SK-N-SH treated with all-trans-retinoic acid at 6 μM for 48 hours (cell line): Measurements from ENCODE around the gene WDR7.

Experiments used
- ATAC-seq: fragments of 200-7000 bp; cut with Tn5 transposase; 3 replicates; pipeline ENCODE4 v1.9.1; 2020; ENCODE audit warnings: mild to moderate bottlenecking, moderate library complexity
- ARNTL ChIP-seq: fragments of 450-650 bp; formaldehyde crosslinking; IDR thresholded peaks from 2 replicates; pipeline ENCODE4 v1.5.0; 2020; ENCODE audit warnings: low read depth, mild to moderate bottlenecking, moderate library complexity, borderline replicate concordance
- CREB5 ChIP-seq: fragments of 250-450 bp; sonication (Bioruptor Pico); IDR thresholded peaks from 2 replicates; pipeline ENCODE4 v1.5.1; 2020; ENCODE audit warnings: low read depth, mild to moderate bottlenecking, moderate library complexity
- CSDC2 ChIP-seq: fragments of 250-450 bp; sonication (Bioruptor Pico); IDR thresholded peaks from 2 replicates; pipeline ENCODE4 v1.5.0; 2020; ENCODE audit warnings: mild to moderate bottlenecking, moderate library complexity
- CSRNP3 ChIP-seq: fragments of 250-450 bp; sonication (Bioruptor Pico); IDR thresholded peaks from 2 replicates; pipeline ENCODE4 v1.5.1; 2021; ENCODE audit warnings: mild to moderate bottlenecking, moderate library complexity
- ESRRG ChIP-seq: fragments of 250-450 bp; sonication (Bioruptor Pico); IDR thresholded peaks from 2 replicates; pipeline ENCODE4 v1.6.1; 2021; ENCODE audit warnings: mild to moderate bottlenecking
- GLIS3 ChIP-seq: fragments of 250-450 bp; sonication (Bioruptor Pico); IDR thresholded peaks from 2 replicates; pipeline ENCODE4 v1.5.0; 2020; ENCODE audit warnings: mild to moderate bottlenecking, moderate library complexity
- ISL1 ChIP-seq: fragments of 250-450 bp; sonication (Bioruptor Pico); IDR thresholded peaks from 2 replicates; pipeline ENCODE4 v2.1.2; 2022; ENCODE audit warnings: mild to moderate bottlenecking, moderate library complexity
- OSR1 ChIP-seq: fragments of 250-450 bp; sonication (Bioruptor Pico); IDR thresholded peaks from 2 replicates; pipeline ENCODE4 v1.8.0; 2022; ENCODE audit warnings: moderate library complexity, mild to moderate bottlenecking, inconsistent platforms
- PATZ1 ChIP-seq: fragments of 250-450 bp; sonication (Bioruptor Pico); IDR thresholded peaks from 2 replicates; pipeline ENCODE4 v1.8.0; 2020; ENCODE audit warnings: mild to moderate bottlenecking, moderate library complexity, borderline replicate concordance
- POU6F1 ChIP-seq: fragments of 250-450 bp; sonication (Bioruptor Pico); IDR thresholded peaks from 2 replicates; pipeline ENCODE4 v1.8.0; 2021; ENCODE audit warnings: low read depth, mild to moderate bottlenecking, moderate library complexity, borderline replicate concordance
- PPARA ChIP-seq: fragments of 250-450 bp; sonication (Bioruptor Pico); IDR thresholded peaks from 2 replicates; pipeline ENCODE4 v1.5.0; 2020; ENCODE audit warnings: mild to moderate bottlenecking, borderline replicate concordance
- RARB ChIP-seq: fragments of 250-450 bp; sonication (Bioruptor Pico); IDR thresholded peaks from 2 replicates; pipeline ENCODE4 v1.8.0; 2021; ENCODE audit warnings: mild to moderate bottlenecking, moderate library complexity
- SNAI2 ChIP-seq: fragments of 250-450 bp; sonication (Bioruptor Pico); IDR thresholded peaks from 2 replicates; pipeline ENCODE4 v1.5.0; 2020; ENCODE audit warnings: mild to moderate bottlenecking, moderate library complexity
- TCF4 ChIP-seq: fragments of 250-450 bp; sonication (Bioruptor Pico); IDR thresholded peaks from 2 replicates; pipeline ENCODE4 v1.8.0; 2021; ENCODE audit warnings: mild to moderate bottlenecking, moderate library complexity, borderline replicate concordance
- TOX ChIP-seq: fragments of 250-450 bp; sonication (Bioruptor Pico); IDR thresholded peaks from 2 replicates; pipeline ENCODE4 v1.8.0; 2021; ENCODE audit warnings: mild to moderate bottlenecking, moderate library complexity, borderline replicate concordance
- TSHZ2 ChIP-seq: fragments of 250-450 bp; sonication (Bioruptor Pico); IDR thresholded peaks from 2 replicates; pipeline ENCODE4 v1.5.0; 2020; ENCODE audit warnings: mild to moderate bottlenecking, moderate library complexity
- ZC3H10 ChIP-seq: fragments of 250-450 bp; sonication (Bioruptor Pico); IDR thresholded peaks from 2 replicates; pipeline ENCODE4 v1.5.1; 2021; ENCODE audit warnings: mild to moderate bottlenecking, moderate library complexity
- ZFP3 ChIP-seq: fragments of 250-450 bp; sonication (Bioruptor Pico); IDR thresholded peaks from 2 replicates; pipeline ENCODE4 v1.5.0; 2020; ENCODE audit warnings: mild to moderate bottlenecking, moderate library complexity
- ZFP30 ChIP-seq: fragments of 450-650 bp; formaldehyde crosslinking; IDR thresholded peaks from 2 replicates; pipeline ENCODE4 v1.5.0; 2022; ENCODE audit warnings: mild to moderate bottlenecking, moderate library complexity
- ZNF565 ChIP-seq: fragments of 450-650 bp; formaldehyde crosslinking; conservative IDR thresholded peaks from 2 replicates; pipeline ENCODE4 v1.5.0; 2020; ENCODE audit warnings: low read depth, mild to moderate bottlenecking, moderate library complexity
- ZNF70 ChIP-seq: fragments of 450-650 bp; formaldehyde crosslinking; IDR thresholded peaks from 2 replicates; pipeline ENCODE4 v1.5.0; 2020; ENCODE audit warnings: mild to moderate bottlenecking, moderate library complexity
- ZNF8 ChIP-seq: fragments of 450-650 bp; formaldehyde crosslinking; IDR thresholded peaks from 2 replicates; pipeline ENCODE4 v1.5.0; 2020; ENCODE audit warnings: mild to moderate bottlenecking, moderate library complexity

WDR7 gene

GRCh38 chr18:56878711-56879110 lies 227.6 kb downstream of the WDR7 start:
- no peak for ATAC-seq
- TF ChIP-seq SNAI2 (CRISPR knock-in tag), result no peak
- no peak for TF ChIP-seq TSHZ2 (CRISPR knock-in tag)
- no peak for TF ChIP-seq ZNF8 (CRISPR knock-in tag)
- TF ChIP-seq ARNTL (CRISPR knock-in tag), result no peak
- no peak for TF ChIP-seq ZNF70 (CRISPR knock-in tag)
- no peak for TF ChIP-seq POU6F1 (CRISPR knock-in tag)
- TF ChIP-seq TCF4, result no peak
- no peak for TF ChIP-seq CSRNP3 (CRISPR knock-in tag)
- TF ChIP-seq ZNF565 (CRISPR knock-in tag), result no peak
- TF ChIP-seq ISL1 (CRISPR knock-in tag), result no peak
- TF ChIP-seq PPARA, result no peak

GRCh38 chr18:56884511-56884910 lies 233.4 kb downstream of the WDR7 start:
- TF ChIP-seq ZFP30 (CRISPR knock-in tag), result no peak
- no peak for TF ChIP-seq TSHZ2 (CRISPR knock-in tag)
- TF ChIP-seq CSDC2 (CRISPR knock-in tag), result no peak
- TF ChIP-seq ESRRG (CRISPR knock-in tag), result no peak
- no peak for TF ChIP-seq ZC3H10 (CRISPR knock-in tag)
- TF ChIP-seq RARB (CRISPR knock-in tag), result no peak
- no peak for TF ChIP-seq ZFP3 (CRISPR knock-in tag)
- TF ChIP-seq PATZ1 (CRISPR knock-in tag), result no peak
- no peak for TF ChIP-seq CREB5 (CRISPR knock-in tag)
- TF ChIP-seq TCF4, result no peak
- TF ChIP-seq GLIS3 (CRISPR knock-in tag), result no peak
- TF ChIP-seq CSRNP3 (CRISPR knock-in tag), result no peak
- no peak for TF ChIP-seq OSR1
- TF ChIP-seq TOX (CRISPR knock-in tag), result no peak
- TF ChIP-seq POU6F1 (CRISPR knock-in tag), result no peak
- ATAC-seq, result no peak
